GM12874 (cell line): ENCODE results near the gene BPI.

Experiments
- CTCF ChIP-seq: IDR thresholded peaks from 2 replicates; pipeline ENCODE4 v1.5.1; 2011; ENCODE audit warnings: low read depth, mild to moderate bottlenecking, control low read depth, low read length, moderate library complexity; ENCODE audit not compliant: insufficient read depth

The BPI gene

GRCh38 chr20:38278131-38278530 lies 25.8 kb upstream of the BPI start:
- TF ChIP-seq CTCF = no peak

GRCh38 chr20:38278763-38279162 lies 25.2 kb upstream of the BPI start:
- no peak for TF ChIP-seq CTCF

GRCh38 chr20:38281176-38281915 lies 22.6 kb upstream of the BPI start:
- TF ChIP-seq CTCF = 0 out of 2 replicates have a peak, but pooled peaks have one; percentile 16

- TF ChIP-seq CTCF = no peak
Observed at GRCh38 chr20:38283236-38283635, 20.7 kb upstream of the BPI start.

- no peak for TF ChIP-seq CTCF
Observed at GRCh38 chr20:38284893-38285444, 19.0 kb upstream of the BPI start.

GRCh38 chr20:38286586-38287531 lies 17.1 kb upstream of the BPI start:
- no peak for TF ChIP-seq CTCF
